GM18508 (cell line): Measurements from ENCODE around the gene MASP1.

Experiments used
- ATAC-seq: cut with Tn5 transposase; IDR thresholded peaks from one replicate; pipeline ENCODE4 v1.9.1; 2021; ENCODE audit warnings: moderate number of reproducible peaks; ENCODE audit not compliant: insufficient read depth, unreplicated experiment

The MASP1 gene

DNA sequence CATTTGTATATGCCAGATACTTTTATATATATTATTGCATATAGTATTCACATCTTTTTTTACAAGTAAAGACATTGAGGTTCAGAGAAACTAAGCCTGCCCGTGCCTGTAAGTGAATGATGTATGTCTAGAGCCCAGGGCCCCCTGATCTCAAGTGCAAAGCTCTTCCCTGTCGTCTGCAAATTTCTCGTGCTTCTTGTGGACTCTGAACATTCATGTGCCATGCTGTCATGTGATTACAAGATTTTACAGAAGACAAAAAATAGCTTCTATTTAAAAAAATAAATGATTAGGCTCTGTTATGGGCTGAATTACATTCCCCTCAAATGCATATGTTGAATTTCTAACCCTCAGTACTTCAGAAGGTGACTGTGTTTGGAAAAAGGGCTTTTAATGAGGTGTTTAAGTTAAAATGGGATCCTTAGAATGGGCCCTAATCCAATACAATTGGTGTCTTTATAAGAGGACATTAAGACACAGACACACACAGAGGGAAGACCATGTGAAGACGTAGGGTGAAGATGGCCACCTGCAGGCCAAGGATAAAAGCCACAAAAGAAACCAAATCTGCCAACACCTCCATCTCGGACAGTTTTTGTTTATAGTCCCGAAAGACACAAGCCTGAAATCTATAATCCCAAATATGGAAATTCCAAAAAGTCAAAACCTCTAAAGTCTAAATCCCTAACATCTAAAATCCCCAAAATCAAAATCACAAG, 3.9 kb upstream of the MASP1 start:
- ATAC-seq: no peak

DNA sequence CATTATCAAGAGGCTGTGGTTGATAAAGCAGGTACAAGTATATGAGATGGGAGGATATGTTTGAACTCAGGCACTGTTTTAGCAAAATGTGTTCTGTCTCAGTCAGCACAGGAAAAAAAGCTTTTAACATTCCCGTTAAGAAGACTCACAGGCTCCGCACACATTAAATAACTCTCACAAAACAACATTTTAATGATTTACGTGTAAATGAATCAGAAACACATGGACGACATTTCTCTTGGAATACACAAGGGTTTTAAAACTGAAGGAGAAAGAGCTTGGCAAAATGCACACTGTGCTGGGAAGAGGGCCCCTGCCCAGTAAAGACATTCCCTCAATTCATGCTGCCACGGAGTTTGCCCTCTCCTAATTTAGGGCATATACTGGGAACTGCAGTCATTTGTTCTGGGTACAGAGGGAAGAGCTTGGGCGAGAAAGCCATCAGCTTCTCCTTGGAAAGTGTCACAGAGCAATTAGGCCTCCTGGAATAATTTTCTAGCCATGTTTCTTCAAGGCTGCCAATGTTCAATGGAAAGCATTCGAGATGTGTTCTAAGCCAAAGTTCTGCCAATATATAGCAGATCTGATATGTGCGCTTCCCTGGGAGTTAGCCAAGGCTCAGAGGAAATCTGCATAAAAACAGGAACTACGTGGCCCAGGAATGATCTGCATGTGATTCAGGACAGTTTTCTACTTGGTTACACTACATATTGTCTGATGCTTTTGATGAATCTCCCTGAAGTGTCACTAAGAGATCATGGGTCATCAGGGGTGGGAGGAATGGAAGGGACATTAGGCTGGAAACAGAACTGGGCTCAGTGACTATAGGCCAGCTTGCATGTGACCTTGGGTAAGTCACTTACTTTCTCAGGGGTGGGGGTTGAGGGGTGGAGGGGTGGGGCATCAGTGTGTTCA, 2.2 kb upstream of the MASP1 start:
- ATAC-seq: no peak

DNA sequence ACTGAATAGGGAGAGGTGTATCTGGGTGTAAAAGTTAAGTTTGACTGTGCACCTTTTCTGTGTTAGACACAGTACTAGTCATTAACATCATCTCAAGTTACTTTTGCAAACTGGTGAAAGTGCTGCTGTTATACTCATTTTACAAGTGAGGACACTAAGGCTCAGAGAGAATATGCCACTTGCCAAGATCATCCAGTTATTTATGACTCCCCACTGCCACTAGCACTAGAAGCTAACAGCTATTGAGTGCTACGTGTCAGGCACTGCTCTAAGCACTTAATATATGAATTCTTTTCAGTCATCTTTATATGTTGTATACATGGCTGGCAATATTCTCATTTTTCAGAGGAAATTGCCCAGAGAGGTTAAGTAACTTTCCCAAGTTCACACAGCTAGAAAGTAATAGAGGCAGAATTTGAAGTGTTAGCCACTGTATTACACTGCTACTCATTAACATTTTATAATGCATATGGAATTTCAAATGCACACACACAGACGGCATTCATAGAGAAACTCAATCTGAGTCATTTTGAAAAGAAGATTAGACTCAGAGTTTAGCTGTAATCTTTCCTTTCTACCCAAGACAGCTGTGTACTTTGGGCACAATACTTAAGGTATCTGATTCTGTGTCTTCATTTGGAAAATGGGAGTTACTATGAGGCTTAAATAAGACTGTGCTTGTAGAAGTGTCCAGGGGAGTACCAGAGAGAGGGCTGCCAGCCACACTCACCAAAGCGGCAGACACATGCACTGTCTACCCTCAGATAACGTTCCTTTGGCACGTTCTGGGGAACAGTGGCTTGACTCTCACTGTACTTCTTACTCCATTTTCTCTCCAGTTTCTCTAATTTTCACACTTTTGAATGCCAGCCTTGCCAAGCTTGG, 1.3 kb upstream of the MASP1 start:
- ATAC-seq: no peak

DNA sequence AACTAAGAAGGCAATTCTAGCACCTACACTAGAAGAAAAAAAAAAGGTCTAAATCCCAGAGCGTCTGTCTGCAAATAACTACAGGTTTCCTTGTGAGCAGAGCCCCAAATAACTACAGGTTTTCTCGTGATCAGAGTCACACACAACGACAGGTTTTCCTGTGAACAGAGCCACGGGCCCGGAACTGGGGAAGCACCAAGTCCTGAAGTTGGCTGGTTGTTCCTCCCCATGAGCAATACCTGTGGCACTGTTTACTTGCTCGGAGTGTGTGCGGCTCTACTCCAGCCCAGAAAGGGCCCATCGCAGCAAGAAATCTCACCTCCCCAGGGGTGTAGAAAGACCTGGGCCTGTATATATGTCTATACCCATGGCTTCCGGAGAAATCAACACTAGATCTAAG, 644 bp upstream of the MASP1 start:
- no peak for ATAC-seq

- no peak for ATAC-seq
These were observed 481 bp downstream of the MASP1 start for GRCh38 chr3:187291001-187291511.

DNA sequence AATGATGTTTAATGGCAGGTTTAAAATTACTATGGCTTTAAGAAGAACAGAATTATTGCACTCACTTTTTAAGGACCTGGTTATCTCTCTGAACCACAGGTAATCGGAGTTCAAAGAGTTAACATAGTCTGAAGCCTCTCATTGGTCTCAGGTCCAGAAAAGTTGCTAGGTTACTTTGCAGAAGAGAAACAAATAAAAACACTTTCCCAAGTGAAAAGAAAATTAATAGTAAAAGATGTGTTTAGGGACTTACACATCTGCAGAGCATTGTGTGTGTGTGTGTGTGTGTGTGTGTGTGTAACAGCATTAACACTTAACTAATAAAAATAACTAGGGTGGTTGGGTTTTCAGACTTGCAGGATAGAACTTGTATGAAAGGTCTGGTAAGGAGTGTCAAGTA, 1.0 kb downstream of the MASP1 start:
- no peak for ATAC-seq

- no peak for ATAC-seq
These were observed 2.5 kb downstream of the MASP1 start for GRCh38 chr3:187288855-187289605.

GRCh38 chr3:187288131-187288854, 3.2 kb downstream of the MASP1 start:
- no peak for ATAC-seq

DNA sequence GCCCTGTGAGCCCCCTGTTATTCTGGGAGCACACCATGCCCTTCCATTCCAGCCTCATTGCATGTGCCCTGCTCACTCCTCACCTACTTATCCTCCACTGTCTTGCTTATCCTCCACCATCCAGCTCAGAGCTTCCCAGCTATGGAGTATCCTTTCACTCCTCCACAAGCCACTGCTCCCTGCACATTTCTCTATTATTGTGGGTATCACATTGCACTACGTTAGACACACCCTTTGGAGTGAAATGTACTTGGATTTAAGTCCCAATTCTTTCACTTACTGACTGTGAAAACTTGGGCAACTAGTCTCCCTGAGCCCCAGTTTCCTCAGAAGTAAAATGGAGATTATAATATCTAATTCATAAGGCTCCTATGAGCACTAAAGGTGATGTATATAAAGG, 4.3 kb downstream of the MASP1 start:
- no peak for ATAC-seq

DNA sequence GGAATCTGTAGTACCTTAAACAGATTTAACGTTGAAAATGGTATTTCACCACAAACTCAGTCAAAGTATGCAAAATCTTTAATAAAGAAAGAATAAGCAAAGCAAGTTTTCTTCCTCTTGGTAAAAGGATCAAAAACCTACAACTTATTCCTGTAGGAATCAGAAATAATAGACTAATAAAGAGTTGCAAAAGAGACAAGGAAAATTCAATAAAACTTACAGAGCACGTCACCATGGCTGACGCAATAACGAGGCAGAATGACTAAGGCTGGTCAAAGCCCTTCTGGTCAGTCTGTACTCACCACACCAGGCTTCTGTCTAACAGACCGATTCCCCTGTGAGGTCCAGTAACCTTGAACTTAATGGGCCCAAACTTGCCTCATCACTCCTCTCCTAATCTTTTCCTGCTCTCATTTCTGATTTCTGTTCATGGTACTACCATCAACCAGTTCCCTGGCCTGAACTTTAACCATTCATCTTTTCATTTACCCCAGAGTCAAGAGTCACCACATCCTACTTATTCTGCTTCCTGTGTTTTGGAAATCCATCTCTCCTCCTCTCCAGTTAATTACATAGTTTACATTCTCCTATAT, 5.0 kb downstream of the MASP1 start:
- ATAC-seq: no peak

DNA sequence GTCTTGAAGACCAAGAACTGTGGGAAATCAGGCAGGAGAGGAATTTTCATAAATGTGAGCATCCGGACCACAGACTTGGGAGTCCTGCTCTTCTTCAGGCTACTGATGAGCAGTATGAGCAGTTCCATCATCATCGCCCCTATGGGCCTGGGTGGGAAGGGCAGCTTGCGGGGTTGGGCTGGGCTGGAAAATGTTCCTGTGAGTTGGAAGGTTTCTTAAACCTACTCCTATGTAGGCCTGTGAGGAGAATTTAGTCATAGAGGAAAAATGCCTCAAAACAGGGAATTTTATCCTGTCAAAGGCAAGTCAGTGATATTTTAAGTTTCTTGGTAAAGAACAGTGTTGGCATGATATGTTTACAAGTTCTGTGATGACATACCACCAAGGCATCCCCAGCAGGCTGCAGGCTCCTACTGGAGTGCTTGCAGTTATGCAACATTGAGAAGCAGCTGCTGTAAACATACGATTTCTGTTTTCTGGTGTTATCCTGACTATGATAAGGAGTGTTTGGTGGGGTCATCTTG, 10.3 kb downstream of the MASP1 start:
- ATAC-seq: no peak

DNA sequence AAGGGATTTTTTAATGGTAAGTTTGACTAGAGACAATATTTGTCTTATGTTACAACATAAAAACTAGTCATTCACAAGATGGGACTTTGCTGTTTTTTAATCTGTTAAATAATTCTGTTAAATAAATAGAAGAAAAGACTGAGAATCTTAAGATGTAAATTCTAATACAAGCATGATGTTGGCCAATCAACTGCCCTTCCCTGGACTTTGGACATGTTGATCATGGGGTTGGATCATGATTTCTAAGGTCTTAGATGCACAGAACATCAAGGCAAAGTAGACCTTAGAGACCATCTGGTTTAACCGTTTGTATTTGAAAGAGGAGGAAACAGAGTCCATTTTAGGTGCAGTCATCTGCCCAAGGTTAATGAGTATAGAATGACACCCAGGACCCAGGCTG, 10.9 kb downstream of the MASP1 start:
- ATAC-seq: no peak

DNA sequence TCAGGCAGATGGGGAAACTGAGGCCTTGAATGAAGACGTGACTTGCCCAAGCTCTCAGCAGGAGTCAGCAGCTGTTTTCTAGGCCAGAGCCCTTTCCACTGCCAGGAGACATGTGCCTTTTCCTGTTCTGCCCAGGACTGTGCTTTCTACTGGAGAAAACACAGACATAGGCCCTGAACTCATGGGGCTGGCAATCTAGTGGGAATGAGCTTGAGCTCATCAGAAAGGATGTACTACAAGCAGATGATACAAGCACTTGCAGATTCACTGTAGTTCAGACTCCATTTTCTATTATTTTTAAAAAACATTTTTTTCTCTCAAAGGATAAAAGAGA, 14.4 kb downstream of the MASP1 start:
- no peak for ATAC-seq

DNA sequence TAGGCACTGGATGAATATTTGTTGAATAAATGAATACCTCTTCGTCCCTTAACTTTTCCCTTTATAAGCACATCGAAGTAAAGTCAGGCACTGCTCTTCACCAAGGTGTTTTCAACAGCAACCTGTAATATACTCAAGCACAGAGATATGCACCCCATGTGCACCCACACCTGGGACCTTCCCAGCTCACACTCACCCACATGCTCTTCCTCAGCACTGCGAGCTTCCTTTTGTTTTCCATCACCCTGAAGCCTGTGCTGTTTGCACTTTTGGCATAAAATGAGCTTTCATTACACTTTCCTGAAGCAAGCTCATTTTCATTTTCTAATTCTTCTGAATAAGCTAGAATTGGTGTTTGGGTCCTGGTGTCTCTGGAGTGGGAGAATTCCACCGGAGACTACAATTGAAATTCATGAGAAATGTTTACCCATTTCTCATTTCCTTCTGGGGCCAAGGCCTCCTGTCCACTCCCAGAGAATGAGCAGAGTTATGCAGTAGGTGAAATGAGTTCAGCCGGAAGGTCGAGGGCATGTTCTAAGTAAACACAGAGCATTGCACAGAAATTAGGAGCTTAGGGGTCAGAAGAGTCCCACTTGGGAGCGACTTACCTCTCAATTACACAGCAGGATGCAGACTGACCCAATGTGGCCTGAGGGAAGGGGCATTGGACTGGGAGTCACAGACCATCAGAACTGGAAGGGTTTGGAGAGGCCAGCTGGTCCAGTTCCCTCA, 15.0 kb downstream of the MASP1 start:
- ATAC-seq: no peak

- no peak for ATAC-seq
These were observed 16.6 kb downstream of the MASP1 start for GRCh38 chr3:187274977-187275338.

- ATAC-seq: no peak
These were observed 17.1 kb downstream of the MASP1 start for GRCh38 chr3:187274315-187274976.

DNA sequence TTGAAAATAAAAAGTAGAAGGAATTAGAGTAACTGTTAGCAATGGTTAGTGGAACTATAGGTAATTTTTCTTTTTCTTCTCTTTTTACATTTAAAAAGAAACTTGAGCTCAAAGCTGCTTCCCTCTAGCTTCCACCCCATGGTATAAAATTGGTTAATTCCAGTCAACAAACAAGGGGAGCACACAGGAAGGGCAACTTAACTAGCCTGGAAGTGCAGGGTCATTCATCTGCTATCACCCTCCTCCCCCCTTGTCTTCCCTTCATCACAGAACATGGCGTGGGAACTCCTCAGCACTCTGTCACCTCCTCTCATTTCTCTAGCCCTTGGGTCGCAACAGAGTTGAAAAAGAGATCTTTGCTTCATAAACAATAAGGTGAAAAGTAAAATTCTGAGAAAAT, 20.0 kb downstream of the MASP1 start:
- no peak for ATAC-seq

DNA sequence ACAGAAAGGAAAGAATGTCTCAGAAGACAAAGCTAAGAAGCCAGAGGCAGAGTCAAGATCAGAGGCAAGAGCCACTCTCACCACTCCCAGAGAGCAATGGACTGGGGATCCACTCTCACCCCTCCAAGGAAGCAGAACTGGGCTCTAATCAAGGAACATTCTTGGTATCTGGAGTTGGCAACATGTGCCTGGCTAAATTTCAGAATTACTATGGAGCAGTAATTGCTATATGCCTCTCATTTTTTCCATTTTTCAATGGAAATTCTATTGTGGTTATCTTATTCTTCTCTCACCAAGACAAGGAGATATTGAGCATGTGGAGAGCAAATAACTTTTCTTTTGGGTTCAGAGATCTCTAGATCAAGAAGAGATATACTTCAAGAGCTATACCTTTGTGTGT, 22.1 kb downstream of the MASP1 start:
- no peak for ATAC-seq
